HG03460 (cell line): Measurements from ENCODE around the gene GRK5.
"Not testable (repeated sequence)": the region's sequence is repeated elsewhere in the genome, so short reads cannot be mapped to it uniquely, and the experiment has no call there.

Experiments
- ATAC-seq: cut with Tn5 transposase; IDR thresholded peaks from one replicate; pipeline ENCODE4 v1.9.1; 2021; ENCODE audit not compliant: unreplicated experiment

Gene GRK5

DNA sequence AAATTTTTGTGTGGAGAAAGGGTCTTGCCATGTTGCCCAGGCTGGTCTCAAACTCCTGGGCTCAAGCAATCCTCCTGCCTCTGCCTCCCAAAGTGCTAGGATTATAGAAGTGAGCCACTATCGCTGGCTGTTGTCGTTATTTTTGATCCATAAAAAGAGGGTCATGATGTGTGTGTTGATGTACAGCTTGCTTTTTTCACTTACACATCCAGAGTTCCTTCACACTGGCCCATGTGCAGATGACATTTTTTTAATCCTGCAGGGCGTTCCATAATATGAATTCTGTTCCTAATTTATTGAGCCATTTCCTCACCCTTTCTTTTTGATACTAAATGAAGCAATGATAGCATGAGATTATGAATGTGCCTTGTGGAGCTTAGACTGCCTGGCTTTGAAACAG lies 40.8 kb downstream of the GRK5 start:
- ATAC-seq: no peak

DNA sequence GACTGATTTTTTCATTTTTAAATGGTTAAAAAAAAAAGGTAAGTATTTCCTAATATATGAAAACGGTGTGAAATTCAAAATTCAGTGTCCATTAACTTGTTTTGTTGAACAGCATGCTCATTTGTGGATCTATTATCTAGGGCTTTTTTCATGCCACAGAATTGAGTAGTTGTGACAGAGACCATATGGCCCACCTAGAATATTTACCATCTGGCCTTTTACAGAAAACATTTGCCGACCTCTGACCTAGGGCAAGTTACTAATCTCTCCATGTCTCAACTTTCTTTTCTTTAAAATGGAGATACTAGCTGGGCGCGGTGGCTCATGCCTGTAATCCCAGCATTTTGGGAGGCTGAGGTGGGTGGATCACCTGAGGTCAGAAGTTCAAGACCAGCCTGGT lies 41.3 kb downstream of the GRK5 start:
- no peak for ATAC-seq

DNA sequence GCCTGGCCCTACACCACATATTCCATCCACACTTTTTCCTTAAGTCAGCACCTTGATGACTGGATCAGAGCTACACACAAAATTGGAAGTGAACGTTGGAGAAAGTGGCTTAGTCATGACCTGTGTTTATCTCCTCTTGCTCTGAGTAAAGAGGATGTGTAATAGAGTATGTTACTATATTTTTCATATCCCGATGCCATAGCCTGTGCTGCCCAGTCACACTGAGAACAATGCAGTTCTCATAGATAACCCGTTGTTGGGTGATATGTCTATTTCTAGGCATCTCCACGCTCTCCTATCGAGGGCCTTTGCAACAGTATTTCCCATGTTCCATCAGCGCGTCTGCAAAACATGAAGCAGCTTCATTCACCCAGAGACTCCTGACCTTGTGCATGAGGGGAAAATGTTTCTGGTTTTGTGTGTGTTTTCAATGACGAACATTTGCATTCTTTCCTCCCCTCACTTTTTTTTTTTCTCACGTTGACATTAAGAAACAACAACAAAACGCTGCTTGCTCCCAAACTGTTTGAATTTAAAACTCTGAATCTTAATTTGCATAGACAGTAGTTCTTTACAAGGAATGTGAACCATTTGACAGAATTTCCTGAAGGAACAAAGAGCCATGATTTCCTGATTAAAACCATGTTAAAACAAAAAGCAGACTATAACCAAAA lies 43.4 kb downstream of the GRK5 start:
- ATAC-seq: no peak

DNA sequence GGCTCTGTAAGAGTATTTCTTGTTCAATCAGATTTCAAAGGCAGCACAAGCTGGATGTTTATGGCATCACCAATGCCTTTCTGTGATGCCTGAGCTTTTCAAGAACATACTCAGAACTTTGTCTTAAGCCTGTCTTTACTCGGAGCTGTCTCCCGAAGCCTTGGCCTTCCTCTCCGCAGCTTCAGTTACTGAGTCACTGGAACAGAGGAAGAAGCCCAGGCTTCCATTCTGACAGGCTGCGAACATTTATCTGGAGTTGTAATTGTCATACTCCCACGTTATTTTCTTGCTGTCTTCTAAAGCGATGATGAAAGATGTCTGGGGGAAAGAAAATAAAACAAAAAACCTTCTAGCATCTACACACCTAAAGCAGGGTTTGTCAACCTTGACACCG lies 43.9 kb downstream of the GRK5 start:
- no peak for ATAC-seq

DNA sequence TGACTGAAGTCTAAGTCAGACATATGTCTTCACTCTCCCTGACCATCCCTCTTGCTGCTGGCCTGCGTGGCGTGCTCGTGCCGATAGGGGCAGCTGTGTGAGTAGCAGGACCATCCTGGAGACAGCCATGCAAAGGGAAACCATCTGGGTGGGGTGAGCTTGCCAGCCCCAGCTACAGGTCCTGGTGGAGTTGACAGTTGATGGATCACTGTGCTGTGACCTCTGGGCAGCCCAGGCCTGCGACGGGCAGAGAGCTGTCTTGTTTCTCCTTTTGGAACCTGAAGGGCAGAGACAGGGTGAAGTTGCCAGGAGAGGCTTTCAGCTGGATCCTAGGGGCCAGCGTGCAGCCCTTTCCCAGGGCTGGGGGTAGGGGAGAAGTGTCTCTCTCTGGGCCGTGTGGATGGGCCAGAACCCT lies 44.7 kb downstream of the GRK5 start:
- ATAC-seq: no peak

DNA sequence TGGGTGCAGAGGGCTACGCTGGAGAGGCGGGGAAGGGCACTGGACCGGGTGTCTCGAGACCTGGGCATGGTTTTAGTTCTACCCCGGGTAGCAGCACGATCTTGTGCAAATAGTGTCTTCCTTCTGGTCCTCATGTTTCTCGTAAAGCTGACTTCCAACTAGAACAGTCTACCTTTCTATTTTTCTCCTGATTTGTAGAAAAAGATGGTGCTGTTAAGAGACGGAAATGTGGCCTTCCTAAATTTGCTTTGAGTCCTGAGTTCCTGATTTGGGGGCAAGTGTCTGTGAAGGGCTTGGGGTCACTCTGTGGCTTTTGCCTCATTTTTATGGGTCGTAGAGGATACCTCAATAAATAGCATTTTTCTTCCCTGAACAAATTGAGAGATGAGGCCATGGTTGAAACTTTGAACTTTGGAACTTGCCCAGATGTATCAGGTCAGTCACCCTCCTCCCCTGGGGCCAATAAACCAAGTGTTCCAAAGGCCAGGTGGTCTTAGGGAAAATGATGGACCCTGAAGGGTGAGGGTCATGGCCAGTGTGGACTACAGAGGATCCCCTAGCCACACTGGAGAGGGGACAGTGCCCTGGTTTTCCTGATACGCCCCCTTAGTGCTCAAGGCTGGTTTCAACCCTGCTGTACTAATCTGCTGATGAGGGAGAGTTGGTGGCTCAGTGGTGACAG lies 45.2 kb downstream of the GRK5 start:
- ATAC-seq: no peak

DNA sequence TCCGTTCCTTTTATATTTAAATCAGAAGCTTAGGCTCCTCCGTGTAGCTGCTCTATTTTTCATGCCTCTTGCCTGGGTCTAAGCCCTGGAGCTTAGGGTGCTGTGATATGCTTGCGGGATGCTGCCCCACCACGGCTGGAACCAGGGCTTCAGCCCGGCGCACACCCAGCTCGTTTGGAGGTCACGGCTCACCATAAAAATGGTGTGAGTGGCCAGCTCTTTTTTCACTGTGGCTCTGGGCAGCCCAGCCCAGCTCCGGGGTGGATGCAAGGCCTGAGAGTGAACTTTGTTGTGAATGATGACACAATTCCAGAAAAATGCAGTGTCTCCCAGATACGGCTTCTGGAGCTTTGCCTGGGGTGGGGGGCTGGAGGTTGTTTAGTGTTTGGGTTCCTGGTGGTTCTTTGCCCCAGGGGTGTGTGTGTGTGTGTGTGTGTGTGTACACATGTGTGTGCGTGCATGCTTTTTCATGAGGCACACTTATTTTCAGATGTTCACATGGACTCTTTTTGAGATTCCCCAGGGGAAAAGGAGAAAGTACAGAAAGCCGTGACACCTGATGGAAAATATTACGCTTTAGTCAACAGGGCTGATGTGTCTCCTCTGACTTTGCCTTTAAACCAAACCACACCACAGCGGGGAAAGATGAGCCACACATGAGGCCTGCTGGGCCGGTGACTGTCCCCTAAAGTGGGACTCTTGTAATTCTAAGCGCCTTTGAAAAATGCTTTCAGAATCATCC lies 46.2 kb downstream of the GRK5 start:
- no peak for ATAC-seq

DNA sequence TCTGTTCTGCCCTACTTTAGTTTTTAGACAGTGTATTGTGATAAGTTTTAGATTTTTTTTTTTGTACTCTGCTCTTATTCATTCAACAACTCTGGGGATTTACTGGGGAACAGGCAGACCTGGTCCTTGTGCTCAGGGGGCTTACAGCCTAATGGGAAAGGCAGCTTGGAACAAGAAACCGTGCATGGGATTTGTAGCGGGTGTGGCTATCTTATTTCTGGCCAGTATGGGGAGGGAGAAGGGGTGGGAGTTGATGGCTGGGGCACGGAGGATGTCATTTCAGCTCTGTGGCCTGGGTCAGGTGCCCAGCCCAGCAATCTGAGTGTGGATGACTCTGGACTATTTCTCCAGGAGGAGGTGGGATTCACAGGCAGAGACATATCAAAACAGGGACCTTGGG lies 47.0 kb downstream of the GRK5 start:
- ATAC-seq: no peak

DNA sequence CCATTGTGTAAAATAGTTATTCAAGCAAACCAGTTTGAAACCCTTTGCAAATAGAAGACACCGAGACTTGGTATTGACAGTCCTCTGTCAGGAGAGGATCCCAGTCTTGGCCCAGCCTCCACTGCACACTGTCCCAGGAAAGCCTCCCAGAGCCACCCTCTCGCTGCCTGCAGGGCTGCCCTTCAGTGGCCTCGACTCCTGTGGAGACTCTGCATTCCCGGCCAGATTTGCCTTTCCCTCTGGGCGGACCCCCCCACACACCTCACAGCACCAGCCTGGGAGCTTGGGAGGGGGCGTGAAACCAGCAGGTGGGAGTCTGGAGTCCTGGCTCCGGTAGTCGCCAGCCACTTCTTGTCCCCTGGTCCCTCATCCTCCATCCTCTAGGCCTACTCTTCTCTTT lies 48.7 kb downstream of the GRK5 start:
- no peak for ATAC-seq

DNA sequence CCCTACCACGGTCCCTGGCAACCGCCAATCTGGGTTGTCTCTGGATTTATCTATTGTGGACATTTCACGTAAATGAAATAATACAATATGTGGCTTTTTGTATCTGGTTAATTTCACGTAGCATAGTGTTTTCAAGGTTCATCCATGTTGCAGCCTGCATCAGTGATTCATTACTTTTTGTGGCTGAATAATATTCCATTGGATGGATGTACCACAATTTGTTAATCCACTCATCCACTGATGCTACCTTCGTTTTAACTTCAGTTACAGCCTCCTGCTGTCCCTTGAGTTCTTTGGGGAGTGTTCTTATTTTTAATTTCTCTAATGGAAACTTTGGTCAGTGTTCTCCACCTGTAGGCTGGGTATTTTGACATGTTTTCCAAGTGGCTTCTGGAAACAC lies 49.5 kb downstream of the GRK5 start:
- ATAC-seq: no peak

DNA sequence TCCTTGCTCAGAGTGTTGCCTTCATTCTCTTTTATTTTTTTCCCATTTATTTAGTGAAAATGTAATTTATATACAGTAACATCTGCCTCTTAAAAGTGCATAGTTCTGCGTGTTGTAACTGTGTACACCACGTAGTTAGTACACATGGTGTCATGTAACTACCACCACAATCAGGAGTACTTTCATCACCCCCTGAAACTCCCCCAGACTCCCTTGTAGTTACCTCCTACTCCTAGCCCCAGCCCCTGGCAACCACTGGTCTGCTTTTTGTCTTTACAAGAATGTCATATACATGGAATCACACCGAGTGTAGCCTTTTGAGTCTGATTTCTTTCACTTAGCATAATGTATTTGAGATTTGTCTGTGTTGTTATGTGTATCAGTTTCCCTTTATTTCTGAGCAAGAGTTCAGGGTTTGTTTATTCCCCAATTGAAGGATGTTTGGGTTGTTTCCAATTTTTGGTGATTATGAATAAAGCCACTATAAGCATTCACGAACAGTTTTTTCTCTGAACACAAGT lies 50.6 kb downstream of the GRK5 start:
- ATAC-seq: no peak

DNA sequence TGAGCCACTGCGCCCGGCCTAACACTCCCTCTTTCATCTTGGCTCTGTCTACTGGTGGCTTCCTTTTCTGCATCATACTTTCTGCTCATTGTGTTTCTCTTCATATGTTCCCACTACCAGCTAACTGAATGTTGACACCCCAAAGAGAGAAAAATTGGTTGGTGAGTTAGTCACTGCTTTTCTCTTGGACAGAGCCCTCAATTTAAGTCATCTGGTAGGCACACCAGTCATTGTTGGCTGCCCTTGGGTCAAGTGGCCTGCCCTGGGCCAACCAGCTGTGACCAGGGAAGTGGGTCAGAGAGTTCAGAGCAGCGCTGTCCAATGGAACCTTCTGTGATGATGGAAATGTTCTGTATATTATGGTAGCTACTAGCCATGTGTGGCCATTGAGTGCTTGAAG lies 52.0 kb downstream of the GRK5 start:
- ATAC-seq: no peak

DNA sequence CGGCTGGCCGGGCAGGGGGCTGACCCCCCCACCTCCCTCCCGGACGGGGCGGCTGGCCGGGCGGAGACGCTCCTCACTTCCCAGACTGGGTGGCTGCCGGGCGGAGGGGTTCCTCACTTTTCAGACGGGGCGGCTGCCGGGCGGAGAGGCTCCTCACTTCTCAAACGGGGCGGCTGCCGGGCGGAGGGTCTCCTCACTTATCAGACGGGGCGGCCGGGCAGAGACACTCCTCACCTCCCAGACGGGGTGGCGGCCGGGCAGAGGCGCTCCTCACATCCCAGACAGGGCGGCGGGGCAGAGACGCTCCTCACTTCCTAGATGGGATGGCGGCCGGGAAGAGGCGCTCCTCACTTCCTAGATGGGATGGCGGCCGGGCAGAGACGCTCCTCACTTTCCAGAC lies 53.6 kb downstream of the GRK5 start:
- ATAC-seq: not testable (repeated sequence)

DNA sequence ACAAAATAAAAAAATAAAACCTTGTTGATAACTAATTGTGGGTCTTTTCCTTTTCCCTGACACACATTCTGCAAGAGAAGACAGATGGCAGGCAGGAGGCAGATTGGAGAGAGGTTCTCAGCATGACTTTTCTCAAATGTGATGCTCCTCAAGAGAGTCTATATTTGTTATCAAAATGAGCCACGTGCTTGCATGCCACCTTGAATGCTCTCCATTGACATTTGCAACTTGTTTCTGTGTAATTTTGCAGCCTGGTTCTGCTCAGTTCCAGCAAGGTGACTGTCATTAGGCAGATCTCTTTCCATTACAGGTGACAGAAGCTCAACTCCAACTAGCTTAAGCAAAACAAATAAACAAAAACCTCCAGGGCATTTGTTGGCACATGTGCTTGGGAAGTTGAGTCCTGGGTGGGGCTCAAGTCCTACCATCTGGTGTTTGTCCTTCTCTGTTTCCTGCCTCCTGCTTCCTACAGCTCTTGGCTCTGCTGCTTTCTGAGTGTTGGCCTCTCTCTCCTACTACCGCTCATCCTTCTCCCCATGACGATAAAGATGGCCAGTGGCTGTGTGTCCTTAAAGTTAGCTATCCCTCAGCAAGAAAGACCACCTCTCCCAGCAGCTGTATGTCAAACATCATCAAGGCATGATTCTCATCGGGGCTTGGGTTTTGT lies 56.7 kb downstream of the GRK5 start:
- ATAC-seq: no peak

DNA sequence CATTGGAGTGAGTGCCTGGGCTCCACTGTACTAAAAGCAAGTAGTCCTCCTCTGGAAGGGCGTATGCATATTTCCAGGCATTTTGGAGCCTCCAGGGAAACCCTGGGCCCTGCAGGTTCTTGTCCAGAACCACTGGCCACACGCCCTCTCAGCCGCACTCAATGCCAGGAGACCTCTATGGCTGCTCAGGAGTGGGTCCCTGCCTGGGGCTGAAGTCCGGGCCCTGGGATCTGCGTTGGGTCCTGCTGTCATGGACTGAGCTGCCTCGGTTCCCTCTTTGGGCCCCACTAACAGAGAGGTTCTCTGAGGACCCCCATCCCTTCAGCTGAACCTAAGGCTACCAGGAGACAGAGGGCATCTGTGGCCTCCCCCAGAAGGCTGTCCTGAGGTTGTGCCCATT lies 58.3 kb downstream of the GRK5 start:
- no peak for ATAC-seq

DNA sequence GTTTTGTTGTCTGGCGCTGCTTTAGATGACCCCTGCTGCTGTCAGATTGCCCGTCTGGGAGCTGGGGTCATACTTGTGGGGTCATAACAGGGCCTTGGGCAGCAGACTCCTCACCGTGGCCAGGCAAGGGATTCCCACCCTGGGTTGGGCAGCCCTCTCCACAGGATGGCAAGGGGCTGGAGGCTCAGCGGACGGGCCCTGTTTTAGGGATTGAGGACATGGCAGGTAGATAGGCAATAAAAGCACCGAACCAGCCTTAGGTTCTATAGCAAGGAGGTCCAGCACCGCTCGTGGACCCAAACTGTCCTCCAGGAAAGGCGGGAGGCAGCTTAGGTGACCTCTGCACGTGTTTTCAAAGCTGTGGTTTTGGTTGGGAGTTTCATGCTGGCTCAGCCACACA lies 60.0 kb downstream of the GRK5 start:
- ATAC-seq: no peak

DNA sequence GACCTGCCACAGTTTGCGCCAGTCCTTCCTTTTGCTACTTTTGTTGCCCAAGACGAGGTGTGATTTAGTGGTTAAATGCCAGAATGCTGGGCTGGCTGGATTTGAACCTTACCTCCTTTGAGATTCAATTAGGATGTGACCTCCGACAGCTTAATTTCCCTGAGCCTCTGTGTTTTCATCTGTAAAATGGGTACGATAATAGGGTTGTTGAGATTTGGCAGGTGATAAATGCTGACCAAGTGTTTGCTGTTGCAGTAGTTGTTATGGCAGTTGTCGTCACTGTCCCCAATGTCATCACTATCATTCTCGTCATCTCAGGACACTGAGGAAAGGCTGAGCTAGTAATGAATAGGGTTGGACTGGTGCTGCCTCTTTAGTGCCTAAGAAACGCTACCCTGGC lies 61.1 kb downstream of the GRK5 start:
- no peak for ATAC-seq

DNA sequence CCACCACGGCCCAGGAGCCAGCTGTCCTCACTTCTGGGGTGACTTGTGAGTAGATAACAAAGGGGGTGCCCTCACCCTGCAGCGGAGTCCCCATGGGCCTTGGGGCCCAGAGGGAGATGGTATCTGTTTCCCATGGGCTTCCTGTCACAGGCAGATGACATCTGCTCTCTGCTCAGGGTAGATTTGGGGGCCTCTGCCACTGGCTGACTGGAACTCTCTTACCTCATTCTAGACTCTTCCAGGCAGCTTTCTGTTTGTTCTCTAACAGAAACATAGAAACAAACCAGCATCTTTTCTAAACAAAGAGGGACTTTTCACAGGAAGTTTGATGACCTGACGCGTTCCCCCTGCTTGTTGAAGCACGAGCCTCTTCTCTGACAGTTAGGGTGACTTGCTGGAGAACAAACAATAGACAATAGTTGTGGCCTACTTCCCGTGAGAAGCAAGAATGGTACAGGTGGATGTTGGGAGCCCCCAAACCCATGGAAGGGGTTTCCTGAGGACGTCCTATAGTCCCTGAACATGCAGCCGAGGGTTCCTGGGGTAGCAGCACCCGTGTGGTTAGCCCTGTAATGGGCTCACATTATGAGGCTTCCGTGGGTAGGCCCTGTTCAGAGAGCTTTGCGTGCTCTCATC lies 61.6 kb downstream of the GRK5 start:
- peak; percentile 74 for ATAC-seq

DNA sequence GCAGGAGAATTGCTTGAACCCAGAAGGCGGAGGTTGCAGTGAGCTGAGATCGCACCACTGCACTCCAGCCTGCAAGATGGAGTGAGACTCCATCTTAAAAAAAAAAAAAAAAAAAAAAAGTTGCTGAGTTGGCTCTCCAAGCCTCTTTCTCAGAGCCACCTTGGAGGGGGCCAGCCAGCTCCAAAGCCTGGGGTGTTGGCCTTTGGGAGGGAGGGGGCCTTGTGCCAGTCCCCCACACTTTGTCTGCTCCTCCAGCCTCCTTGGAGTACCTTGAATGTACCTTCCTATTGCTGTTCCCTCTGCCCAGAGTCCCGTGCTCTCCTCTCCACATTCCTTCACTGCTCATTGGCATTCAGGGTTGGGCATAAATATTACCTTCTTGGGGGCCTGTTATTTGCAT lies 62.4 kb downstream of the GRK5 start:
- no peak for ATAC-seq

DNA sequence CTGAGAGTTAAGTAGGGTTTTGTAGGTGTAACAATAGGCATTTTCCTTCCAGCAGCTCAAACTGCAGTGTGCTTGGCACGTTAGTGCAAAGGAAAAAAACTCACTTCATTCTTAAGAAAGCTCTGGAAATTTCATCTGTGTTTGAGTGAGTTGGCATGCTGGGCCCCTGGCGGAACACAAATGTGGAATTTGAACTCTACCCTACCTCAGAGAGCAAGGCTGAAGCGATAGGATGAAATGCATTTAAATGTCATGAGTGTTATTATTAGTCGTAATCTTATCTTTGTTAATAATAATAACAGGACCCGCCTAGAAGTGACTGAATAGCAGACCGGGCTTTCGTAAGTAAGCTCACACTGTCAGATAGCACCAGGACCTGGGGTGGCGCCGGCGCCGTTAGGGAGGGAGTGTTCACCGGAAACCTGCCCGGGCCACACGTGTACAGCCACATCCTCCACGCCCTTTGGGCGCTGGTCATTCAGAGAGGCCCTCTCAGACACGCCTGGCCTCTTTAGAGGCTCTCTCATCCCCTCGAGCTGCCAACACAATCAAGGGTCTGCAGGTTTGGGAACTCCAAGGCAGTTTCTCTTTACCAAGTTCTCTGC lies 63.5 kb downstream of the GRK5 start:
- peak; percentile 54 for ATAC-seq

DNA sequence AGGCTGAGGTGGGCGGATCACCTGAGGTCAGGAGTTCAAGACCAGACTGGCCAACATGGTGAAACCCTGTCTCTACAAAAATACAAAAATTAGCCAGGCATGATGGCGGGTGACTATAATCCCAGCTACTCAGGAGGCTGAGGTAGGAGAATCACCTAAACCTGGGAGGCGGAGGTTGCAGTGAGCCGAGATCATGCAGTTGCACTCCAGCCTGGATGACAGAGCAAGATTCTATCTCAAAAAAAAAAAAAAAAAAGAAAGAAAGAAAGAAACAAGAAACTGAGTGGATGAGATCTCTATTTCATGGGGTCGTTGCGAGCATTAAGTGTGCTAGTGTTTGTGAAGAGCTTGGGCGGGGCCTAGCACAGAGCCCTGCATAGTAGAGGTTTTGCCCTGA lies 65.0 kb downstream of the GRK5 start:
- not testable (repeated sequence) for ATAC-seq
